H1 (cell line): ENCODE results near the gene ACTR3C. TPM values are rescaled to one million over a fixed set of nuclear protein-coding genes. Genes with fewer than 3 reads are reported as not detected.

Experiments used
- CTCF ChIA-PET: fragments of 300-600 bp; sonication (Branson Sonifier 250); formaldehyde crosslinking; loops from one replicate; lab custom pipeline; 2021; ENCODE audit not compliant: partially characterized antibody; lab: Charles Lee
- POLR2A ChIA-PET: fragments of 300-600 bp; sonication (Branson Sonifier 250); formaldehyde crosslinking; loops from one replicate; lab custom pipeline; 2021; ENCODE audit warnings: inconsistent platforms; ENCODE audit not compliant: partially characterized antibody; lab: Charles Lee
- DNase-seq, 2 experiments: peaks; one replicate each; pipeline versions ENCODE4 v3.0.0 to v3.0.0-alpha.2; 2010 to 2022; ENCODE audit warnings: low spot score in 2 of 2, low read depth in 1 of 2, mixed read lengths in 1 of 2
- FAIRE-seq: peaks from 2 replicates; lab custom pipeline; 2011; peaks lifted over from hg19 to GRCh38; lab: Jason Lieb, UNC
- H2AFZ ChIP-seq: 2 replicates; pipeline ENCODE4 v1.8.1; 2012; ENCODE audit warnings: low read length, inconsistent platforms
- H2AK5ac ChIP-seq: 2 replicates; pipeline ENCODE4 v1.6.1; 2013; ENCODE audit warnings: low read depth, low read length
- H2BK120ac ChIP-seq: replicated peaks from 2 replicates; pipeline ENCODE3; 2013; ENCODE audit warnings: low read depth, low read length, inconsistent platforms
- H2BK12ac ChIP-seq: 2 replicates; pipeline ENCODE4 v1.6.1; 2013; ENCODE audit warnings: low read depth, low read length
- H2BK15ac ChIP-seq: 2 replicates; pipeline ENCODE4 v1.6.1; 2013; ENCODE audit warnings: low read length
- H2BK20ac ChIP-seq: 2 replicates; pipeline ENCODE4 v1.6.1; 2013; ENCODE audit warnings: low read length
- H2BK5ac ChIP-seq: 2 replicates; pipeline ENCODE4 v1.6.1; 2013; ENCODE audit warnings: low read depth, low read length
- H3K14ac ChIP-seq: 2 replicates; pipeline ENCODE4 v1.6.1; 2013; ENCODE audit warnings: inconsistent platforms; ENCODE audit not compliant: insufficient read length
- H3K18ac ChIP-seq: 2 replicates; pipeline ENCODE4 v1.6.1; 2013; ENCODE audit warnings: low read length; ENCODE audit errors: extremely low read depth
- H3K23ac ChIP-seq: 2 replicates; pipeline ENCODE4 v1.6.1; 2013; ENCODE audit warnings: inconsistent platforms; ENCODE audit not compliant: insufficient read length
- H3K23me2 ChIP-seq: 2 replicates; pipeline ENCODE4 v1.6.1; 2013; ENCODE audit warnings: low read depth, low read length
- H3K27ac ChIP-seq: 2 replicates; pipeline ENCODE4 v1.6.1; 2011; ENCODE audit warnings: low read depth, low read length, inconsistent platforms
- H3K27me3 ChIP-seq, 4 experiments: replicated peaks in 1 of 4; 1 replicate in 1 of 4; 2 replicates in 3 of 4; pipeline versions ENCODE4 v1.6.1 to v1.8.1; 2011 to 2013; ENCODE audit warnings: low read length in 3 of 4, mild to moderate bottlenecking in 3 of 4, inconsistent platforms in 2 of 4, mixed read lengths in 2 of 4, moderate library complexity in 1 of 4; ENCODE audit not compliant: control insufficient read depth in 3 of 4, insufficient read depth in 3 of 4; ENCODE audit errors: extremely low read depth in 1 of 4
- H3K36me3 ChIP-seq, 4 experiments: 2 replicates each; pipeline versions ENCODE4 v1.6.1 to v1.8.1; 2011 to 2013; ENCODE audit warnings: mild to moderate bottlenecking in 4 of 4, low read length in 3 of 4, moderate library complexity in 2 of 4, control low read depth in 1 of 4, inconsistent platforms in 1 of 4; ENCODE audit not compliant: insufficient read depth in 4 of 4, control insufficient read depth in 2 of 4
- H3K4ac ChIP-seq: replicated peaks from 2 replicates; pipeline ENCODE3; 2013; ENCODE audit warnings: low read length, low read depth, mixed read lengths, inconsistent platforms; ENCODE audit not compliant: insufficient read length
- H3K4me1 ChIP-seq, 4 experiments: replicated peaks in 1 of 4; 1 replicate in 1 of 4; 2 replicates in 3 of 4; pipeline versions ENCODE4 v1.6.1 to v1.8.1; 2011 to 2013; ENCODE audit warnings: low read length in 3 of 4, inconsistent platforms in 2 of 4, mixed read lengths in 1 of 4; ENCODE audit not compliant: insufficient read depth in 4 of 4, control insufficient read depth in 3 of 4
- H3K4me2 ChIP-seq, 2 experiments: 2 replicates each; pipeline versions ENCODE4 v1.6.1 to v1.8.1; 2011 to 2013; ENCODE audit warnings: low read depth in 2 of 2, low read length in 2 of 2, control low read depth in 1 of 2, inconsistent platforms in 1 of 2, mild to moderate bottlenecking in 1 of 2; ENCODE audit not compliant: insufficient read depth in 1 of 2
- H3K4me3 ChIP-seq, 4 experiments: fragments of 200-600, 300-600 bp in 1 of 4; sonication (generic), shearing (Covaris generic), sonication (Bioruptor Twin) in 1 of 4; 2 replicates each; pipeline versions ENCODE4 v1.5.1 to v1.8.1; 2011 to 2016; ENCODE audit warnings: low read length in 4 of 4, low read depth in 3 of 4, control low read depth in 2 of 4, inconsistent platforms in 2 of 4, mild to moderate bottlenecking in 2 of 4, mixed read lengths in 1 of 4, moderate library complexity in 1 of 4; ENCODE audit not compliant: insufficient read depth in 2 of 4; ENCODE audit errors: extremely low read depth in 1 of 4
- H3K56ac ChIP-seq: replicated peaks from 2 replicates; pipeline ENCODE3; 2013; ENCODE audit warnings: low read depth, mild to moderate bottlenecking, mixed read lengths, low read length, inconsistent platforms; ENCODE audit not compliant: insufficient read length
- H3K79me1 ChIP-seq: 2 replicates; pipeline ENCODE4 v1.6.1; 2013; ENCODE audit warnings: low read depth, low read length, control low read depth
- H3K79me2 ChIP-seq, 2 experiments: 2 replicates each; pipeline versions ENCODE4 v1.6.1 to v1.8.1; 2012 to 2013; ENCODE audit warnings: low read length in 2 of 2, mild to moderate bottlenecking in 2 of 2, inconsistent platforms in 1 of 2; ENCODE audit not compliant: insufficient read depth in 2 of 2, control insufficient read depth in 1 of 2
- H3K9ac ChIP-seq, 4 experiments: replicated peaks in 1 of 4; 1 replicate in 1 of 4; 2 replicates in 3 of 4; pipeline versions ENCODE4 v1.6.1 to v1.8.1; 2011 to 2013; ENCODE audit warnings: low read depth in 3 of 4, low read length in 3 of 4, control low read depth in 2 of 4, mild to moderate bottlenecking in 2 of 4, moderate library complexity in 2 of 4, inconsistent platforms in 1 of 4; ENCODE audit errors: extremely low read depth in 1 of 4
- H3K9me3 ChIP-seq, 2 experiments: 2 replicates each; pipeline versions ENCODE4 v1.6.1 to v1.8.1; 2012 to 2013; ENCODE audit warnings: mild to moderate bottlenecking in 2 of 2, moderate library complexity in 2 of 2, control low read depth in 1 of 2, inconsistent platforms in 1 of 2, low read depth in 1 of 2, low read length in 1 of 2, mixed read lengths in 1 of 2; ENCODE audit not compliant: insufficient read depth in 2 of 2
- H4K20me1 ChIP-seq, 2 experiments: replicated peaks in 1 of 2; 2 replicates each; pipeline versions ENCODE3 to v1.8.1; 2011 to 2013; ENCODE audit warnings: inconsistent platforms in 2 of 2, low read length in 2 of 2, mild to moderate bottlenecking in 1 of 2; ENCODE audit not compliant: insufficient read depth in 2 of 2, control insufficient read depth in 1 of 2
- H4K5ac ChIP-seq: 2 replicates; pipeline ENCODE4 v1.6.1; 2013; ENCODE audit warnings: low read length, low read depth, mixed read lengths, inconsistent platforms; ENCODE audit not compliant: insufficient read length
- H4K8ac ChIP-seq: 2 replicates; pipeline ENCODE4 v1.8.0; 2013; ENCODE audit warnings: mild to moderate bottlenecking, moderate library complexity, low read length, inconsistent platforms; ENCODE audit not compliant: insufficient read depth; ENCODE audit errors: extremely low read depth
- H4K91ac ChIP-seq: replicated peaks from 2 replicates; pipeline ENCODE3; 2013; ENCODE audit warnings: low read length, mixed read lengths, inconsistent platforms; ENCODE audit not compliant: insufficient read length
- CHD1 ChIP-seq: IDR thresholded peaks from 2 replicates; pipeline ENCODE4 v1.6.1; 2012; ENCODE audit warnings: low read depth, low read length, improper control_type of control experiment
- GABPA ChIP-seq: IDR thresholded peaks from 2 replicates; pipeline ENCODE4 v1.6.1; 2011; ENCODE audit warnings: mild to moderate bottlenecking, low read length, moderate library complexity, borderline replicate concordance; ENCODE audit not compliant: insufficient read depth
- JUND ChIP-seq: IDR thresholded peaks from 2 replicates; pipeline ENCODE4 v1.6.1; 2011; ENCODE audit warnings: mild to moderate bottlenecking, improper control_type of control experiment, low read length
- KDM1A ChIP-seq: fragments of 200-600, 300-600 bp; sonication (generic); IDR thresholded peaks from 2 replicates; pipeline ENCODE4 v1.7.1; 2016; ENCODE audit warnings: mild to moderate bottlenecking, low read length, borderline replicate concordance
- MAFK ChIP-seq: IDR thresholded peaks from 2 replicates; pipeline ENCODE4 v1.6.1; 2012; ENCODE audit warnings: low read depth, mild to moderate bottlenecking, improper control_type of control experiment, low read length
- PHF8 ChIP-seq: fragments of 200-600 bp; sonication (generic); conservative IDR thresholded peaks from 2 replicates; pipeline ENCODE4 v1.7.1; 2012; ENCODE audit warnings: low read depth, mild to moderate bottlenecking, inconsistent platforms, low read length, moderate library complexity
- RFX5 ChIP-seq: IDR thresholded peaks from 2 replicates; pipeline ENCODE4 v1.6.1; 2011; ENCODE audit warnings: low read depth, low read length, improper control_type of control experiment, borderline replicate concordance
- SAP30 ChIP-seq: fragments of 300-600 bp; sonication (generic); IDR thresholded peaks from 2 replicates; pipeline ENCODE4 v1.7.1; 2012; ENCODE audit warnings: low read length, moderate library complexity, mild to moderate bottlenecking, inconsistent platforms; ENCODE audit not compliant: insufficient read depth, insufficient replicate concordance
- SP1 ChIP-seq: IDR thresholded peaks from 2 replicates; pipeline ENCODE4 v1.6.1; 2011; ENCODE audit warnings: low read depth, low read length
- SUZ12 ChIP-seq: fragments of 200-600 bp; sonication (generic); IDR thresholded peaks from 2 replicates; pipeline ENCODE4 v1.6.1; 2012; ENCODE audit warnings: mild to moderate bottlenecking, inconsistent platforms, low read length, moderate library complexity, mixed read lengths
- TCF12 ChIP-seq: IDR thresholded peaks from 2 replicates; pipeline ENCODE4 v1.6.1; 2011; ENCODE audit warnings: low read depth, mild to moderate bottlenecking, low read length
- TEAD4 ChIP-seq: IDR thresholded peaks from 2 replicates; pipeline ENCODE4 v1.6.1; 2012; ENCODE audit warnings: low read depth, low read length, inconsistent platforms, mixed read lengths
- WGBS, 2 experiments: shearing (Covaris generic) in 1 of 2; methylation state at CpG; one replicate each; pipeline versions ENCODE4 v1.1.6 to v1.1.7; 2013 to 2015; ENCODE audit warnings: low lambda C conversion rate in 2 of 2, mixed read lengths in 2 of 2, inconsistent platforms in 1 of 2, low coverage in 1 of 2, missing lambda C conversion rate in 1 of 2; ENCODE audit not compliant: insufficient replicate concordance in 2 of 2, insufficient coverage in 1 of 2, insufficient read length in 1 of 2; ENCODE audit errors: extremely low coverage in 1 of 2, missing lambda C conversion rate in 1 of 2; 5-methylcytosine and 5-hydroxymethylcytosine counted together
- polyA plus RNA-seq, 7 experiments: library from polyadenylated mRNA; depleted of rRNA in 3 of 7; stranded (reverse) in 5 of 7; unstranded in 2 of 7; fragments of >200 nt in 5 of 7; fragments of 200-250 nt in 2 of 7; gene quantifications; 1 replicate in 5 of 7; 2 replicates in 1 of 7; 4 replicates in 1 of 7; pipeline versions ENCODE4 v1.2.1 to v1.2.3, GENCODE V29; 2011 to 2013; ENCODE audit warnings: missing spikeins in 2 of 7, mixed read lengths in 2 of 7
- total RNA-seq: library from RNA; stranded (reverse); fragmentation: NEBNext Ultra II Directional; extraction: Animal tissue kit (Norgen Biotek cat#: 25700); gene quantifications from 2 replicates; pipeline ENCODE4 v1.2.1, GENCODE V29; 2021

Gene ACTR3C
- total and polyA plus RNA-seq, 2 of the 8 experiments (the other 6 are each of a cell fraction or from before 2014, with no cell fraction given), result 1.5 TPM; not detected in 1

- Histone ChIP-seq H2BK12ac (peak overlapping the region; percentile 14; the same call in 1 of the 2 replicates), H3K4me1 (peaks cover 4 to 33% (median 12%) of the 10 kb centered on the region in 4 experiments), H3K79me1 (peaks cover 18% of the 10 kb centered on the region), H3K27ac (peak overlapping the region; percentile 29; the same call in 1 of the 2 replicates), H3K9ac (peak overlapping the region in 1 of 4 experiments; percentile 6; a peak in 2 of 7 replicates), H3K4ac (no peak overlapping the region), H2AFZ (no peak overlapping the region), H3K4me3 (no peak overlapping the region), H3K4me2 (no peak overlapping the region), H4K8ac (peak overlapping the region; percentile 17; the same call in 1 of the 2 replicates), H3K23me2 (peaks cover 11% of the 10 kb centered on the region; the same call in 1 of the 2 replicates), H3K36me3 (peaks cover 16 to 49% (median 31%) of the 10 kb centered on the region in 4 experiments), H3K79me2 (peaks cover 7 to 54% of the 10 kb centered on the region in 2 experiments; a peak in 3 of 4 replicates), H2BK15ac (no peak overlapping the region), H4K5ac (no peak overlapping the region), H2BK120ac (no peak overlapping the region), H2BK20ac (no peak overlapping the region), H3K23ac (no peak overlapping the region), H2AK5ac (no peak overlapping the region; the same call in 1 of the 2 replicates), H3K27me3 (no peaks in the 10 kb centered on the region), H3K56ac (no peak overlapping the region), H2BK5ac (no peak overlapping the region), H4K20me1 (peaks cover 2 to 15% of the 10 kb centered on the region in 2 experiments), H3K18ac (no peak overlapping the region), H3K14ac (no peak overlapping the region), H3K9me3 (no peaks in the 10 kb centered on the region), H4K91ac (no peak overlapping the region)
- FAIRE-seq, result no peak
- CTCF ChIA-PET, result interaction anchor here (0.6 to 5.6 kb wide), 4 partner anchors 11 to 476 kb away, joined by 4 to 32 read pairs (median 6); no protein-coding TSS in a partner anchor
- no peak for DNase-seq
- WGBS, 2 experiments, result 96% methylated on average over 59 of the region's 79 CpGs; no CpG with 5 or more reads in 1 of the 2 experiments
- POLR2A ChIA-PET, result interaction anchor here (1.2 to 8.6 kb wide), 12 partner anchors 5 to 40 kb away, joined by 3 to 230 read pairs (median 21); partner anchors contain the start of genes RARRES2 and REPIN1
- TF ChIP-seq JUND (no peak), KDM1A (no peak), SAP30 (no peak), RFX5 (no peak), SP1 (no peak), TEAD4 (no peak), PHF8 (no peak), MAFK (no peak), SUZ12 (no peak), GABPA (no peak), CHD1 (no peak), TCF12 (no peak)
Observed at GRCh38 chr7:150372271-150373048, 49.1 kb upstream of the ACTR3C start.
